ENCODE data around the gene AP1S3.

The AP1S3 gene

GRCh38 chr2:223759569-223760430 is 77.6 kb downstream of the AP1S3 start:
- no peak for TF ChIP-seq POLR2A (IDR thresholded peaks at IDR 0.05; ENCODE audit: low read depth, low read length)
- no peak for DNase-seq (ENCODE audit: insufficient read length, low spot score)
- FAIRE-seq: no peak

GRCh38 chr2:223758131-223758840 is 79.1 kb downstream of the AP1S3 start:
- FAIRE-seq: no peak
- DNase-seq (ENCODE audit: insufficient read length, low spot score): no peak
- TF ChIP-seq PAX5 (IDR thresholded peaks at IDR 0.05; ENCODE audit: insufficient read depth, low read length, severe bottlenecking) (no peak), POU2F2 (IDR thresholded peaks at IDR 0.05; ENCODE audit: low read depth, low read length) (no peak), TAF1 (IDR thresholded peaks at IDR 0.05; ENCODE audit: low read depth, low read length) (no peak), POLR2A (IDR thresholded peaks at IDR 0.05; ENCODE audit: low read depth, low read length) (no peak), SPI1 (IDR thresholded peaks at IDR 0.05; ENCODE audit: low read depth, low read length) (no peak), POLR2AphosphoS5 (IDR thresholded peaks at IDR 0.05; ENCODE audit: low read depth, low read length) (no peak)

- TF ChIP-seq POU2F2 (IDR thresholded peaks at IDR 0.05; ENCODE audit: low read depth, low read length) (no peak), POLR2A (IDR thresholded peaks at IDR 0.05; ENCODE audit: low read depth, low read length) (no peak), PAX5 (IDR thresholded peaks at IDR 0.05; ENCODE audit: insufficient read depth, low read length, severe bottlenecking) (no peak), SPI1 (IDR thresholded peaks at IDR 0.05; ENCODE audit: low read depth, low read length) (no peak), POLR2AphosphoS5 (IDR thresholded peaks at IDR 0.05; ENCODE audit: low read depth, low read length) (no peak), TAF1 (IDR thresholded peaks at IDR 0.05; ENCODE audit: low read depth, low read length) (no peak)
- FAIRE-seq: no peak
- no peak for DNase-seq (ENCODE audit: insufficient read length, low spot score)
These were observed 83.4 kb downstream of the AP1S3 start for GRCh38 chr2:223753940-223754339.

- FAIRE-seq (no peak), DNase-seq (ENCODE audit: insufficient read length, low spot score) (no peak)
- no peak for TF ChIP-seq POLR2A (IDR thresholded peaks at IDR 0.05; ENCODE audit: low read depth, low read length)
- no peak for TF ChIP-seq SPI1 (IDR thresholded peaks at IDR 0.05; ENCODE audit: low read depth, low read length)
- no peak for TF ChIP-seq POLR2AphosphoS5 (IDR thresholded peaks at IDR 0.05; ENCODE audit: low read depth, low read length)
- TF ChIP-seq POU2F2 (IDR thresholded peaks at IDR 0.05; ENCODE audit: low read depth, low read length): no peak
- no peak for TF ChIP-seq TAF1 (IDR thresholded peaks at IDR 0.05; ENCODE audit: low read depth, low read length)
- no peak for TF ChIP-seq PAX5 (IDR thresholded peaks at IDR 0.05; ENCODE audit: insufficient read depth, low read length, severe bottlenecking)
These were observed 86.4 kb downstream of the AP1S3 start for GRCh38 chr2:223751012-223751411.

- no peak for DNase-seq (ENCODE audit: insufficient read length, low spot score)
- FAIRE-seq: no peak
- TF ChIP-seq POU2F2 (IDR thresholded peaks at IDR 0.05; ENCODE audit: low read depth, low read length) (no peak), POLR2A (IDR thresholded peaks at IDR 0.05; ENCODE audit: low read depth, low read length) (no peak), PAX5 (IDR thresholded peaks at IDR 0.05; ENCODE audit: insufficient read depth, low read length, severe bottlenecking) (no peak), SPI1 (IDR thresholded peaks at IDR 0.05; ENCODE audit: low read depth, low read length) (no peak), TAF1 (IDR thresholded peaks at IDR 0.05; ENCODE audit: low read depth, low read length) (no peak), POLR2AphosphoS5 (IDR thresholded peaks at IDR 0.05; ENCODE audit: low read depth, low read length) (no peak)
These were observed 89.9 kb downstream of the AP1S3 start for GRCh38 chr2:223747392-223748042.

- no peak for TF ChIP-seq TAF1 (IDR thresholded peaks at IDR 0.05; ENCODE audit: low read depth, low read length)
- no peak for TF ChIP-seq POU2F2 (IDR thresholded peaks at IDR 0.05; ENCODE audit: low read depth, low read length)
- TF ChIP-seq POLR2A (IDR thresholded peaks at IDR 0.05; ENCODE audit: low read depth, low read length): no peak
- no peak for TF ChIP-seq PAX5 (IDR thresholded peaks at IDR 0.05; ENCODE audit: insufficient read depth, low read length, severe bottlenecking)
- no peak for TF ChIP-seq POLR2AphosphoS5 (IDR thresholded peaks at IDR 0.05; ENCODE audit: low read depth, low read length)
- TF ChIP-seq SPI1 (IDR thresholded peaks at IDR 0.05; ENCODE audit: low read depth, low read length): no peak
- no peak for DNase-seq (ENCODE audit: insufficient read length, low spot score)
- FAIRE-seq: no peak
These were observed 90.8 kb downstream of the AP1S3 start for GRCh38 chr2:223746611-223747010.

GRCh38 chr2:223744580-223744979 is 92.8 kb downstream of the AP1S3 start:
- FAIRE-seq (no peak), DNase-seq (ENCODE audit: insufficient read length, low spot score) (no peak)
- TF ChIP-seq POU2F2 (IDR thresholded peaks at IDR 0.05; ENCODE audit: low read depth, low read length) (no peak), POLR2AphosphoS5 (IDR thresholded peaks at IDR 0.05; ENCODE audit: low read depth, low read length) (no peak)

GRCh38 chr2:223740679-223741078 is 96.7 kb downstream of the AP1S3 start:
- FAIRE-seq (no peak), DNase-seq (ENCODE audit: insufficient read length, low spot score) (no peak)
- no peak for TF ChIP-seq SPI1 (IDR thresholded peaks at IDR 0.05; ENCODE audit: low read depth, low read length)
- no peak for TF ChIP-seq POLR2A (IDR thresholded peaks at IDR 0.05; ENCODE audit: low read depth, low read length)
- no peak for TF ChIP-seq POLR2AphosphoS5 (IDR thresholded peaks at IDR 0.05; ENCODE audit: low read depth, low read length)
- TF ChIP-seq POU2F2 (IDR thresholded peaks at IDR 0.05; ENCODE audit: low read depth, low read length): no peak
- TF ChIP-seq TAF1 (IDR thresholded peaks at IDR 0.05; ENCODE audit: low read depth, low read length): no peak
- no peak for TF ChIP-seq PAX5 (IDR thresholded peaks at IDR 0.05; ENCODE audit: insufficient read depth, low read length, severe bottlenecking)

- no peak for FAIRE-seq
- no peak for TF ChIP-seq TAF1 (IDR thresholded peaks at IDR 0.05; ENCODE audit: low read depth, low read length)
- no peak for TF ChIP-seq POLR2A (IDR thresholded peaks at IDR 0.05; ENCODE audit: low read depth, low read length)
- TF ChIP-seq PAX5 (IDR thresholded peaks at IDR 0.05; ENCODE audit: insufficient read depth, low read length, severe bottlenecking): no peak
- no peak for TF ChIP-seq POLR2AphosphoS5 (IDR thresholded peaks at IDR 0.05; ENCODE audit: low read depth, low read length)
- TF ChIP-seq POU2F2 (IDR thresholded peaks at IDR 0.05; ENCODE audit: low read depth, low read length): no peak
- TF ChIP-seq SPI1 (IDR thresholded peaks at IDR 0.05; ENCODE audit: low read depth, low read length): no peak
- DNase-seq (ENCODE audit: insufficient read length, low spot score): no peak
These were observed 100.2 kb downstream of the AP1S3 start for GRCh38 chr2:223737207-223737606.

Data from GM12891 (cell line).